COLO829 (cell line): Measurements from ENCODE around the gene PSMA5.
A peak's percentile ranks its signal among the peaks of the same experiment; 100 is the strongest.
"Not testable (repeated sequence)": the region's sequence is repeated elsewhere in the genome, so short reads cannot be mapped to it uniquely, and the experiment has no call there.

Experiments
- DNase-seq: peaks from one replicate; pipeline ENCODE4 v3.0.0; 2012; ENCODE audit warnings: low spot score

PSMA5 gene

GRCh38 chr1:109426281-109427170 is at the start of gene PSMA5:
TSS of gene PSMA5 (minus strand) at chr1:109426448. CDS start at chr1:109426330, 118 bp downstream.
- DNase-seq: peak; percentile 82

DNA sequence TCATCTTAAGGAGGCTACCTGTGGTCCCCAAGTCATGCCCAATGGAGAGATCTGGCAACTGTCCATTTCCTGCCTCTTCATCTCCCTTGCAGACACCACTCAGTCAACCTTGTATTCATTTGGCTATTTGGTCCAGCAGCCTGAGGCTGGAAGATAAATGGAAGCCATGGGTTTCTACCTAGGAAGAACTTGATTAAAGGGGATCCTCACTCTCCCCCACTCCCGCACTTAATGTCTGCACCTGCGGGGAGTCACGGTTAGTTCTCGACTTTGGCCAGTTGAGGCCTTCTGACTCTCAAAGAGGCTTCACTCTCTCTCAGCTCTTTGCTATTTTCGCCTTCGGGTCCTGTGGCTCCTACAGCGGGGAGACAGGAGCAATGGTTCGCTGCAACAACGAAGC is 49.0 kb upstream of the PSMA5 start:
- DNase-seq: no peak

DNA sequence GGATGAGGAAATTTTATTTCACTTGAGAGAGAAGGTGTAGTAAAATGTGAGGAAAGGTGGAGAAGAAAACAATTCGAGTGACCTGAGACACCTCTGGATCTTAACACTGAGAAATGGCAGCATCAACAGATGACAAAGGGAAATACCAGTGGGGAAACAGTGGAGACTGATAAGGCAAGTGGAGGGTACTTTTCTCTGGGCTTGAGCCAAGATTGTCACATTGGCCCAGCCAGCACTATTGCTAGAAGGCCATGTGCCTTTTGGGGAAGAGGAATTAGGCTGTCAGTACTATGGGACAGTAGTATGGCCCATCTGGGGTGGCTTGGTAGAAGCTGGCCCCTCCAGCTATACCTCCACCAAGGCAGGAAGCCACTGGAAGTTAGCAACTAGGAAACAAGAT is 48.4 kb upstream of the PSMA5 start:
- DNase-seq: no peak

GRCh38 chr1:109473284-109474057 is 47.2 kb upstream of the PSMA5 start:
- not testable (repeated sequence) for DNase-seq

- DNase-seq: no peak
Observed at GRCh38 chr1:109472779-109473178, 46.5 kb upstream of the PSMA5 start.

GRCh38 chr1:109470245-109470644 is 44.0 kb upstream of the PSMA5 start:
- DNase-seq: no peak

DNA sequence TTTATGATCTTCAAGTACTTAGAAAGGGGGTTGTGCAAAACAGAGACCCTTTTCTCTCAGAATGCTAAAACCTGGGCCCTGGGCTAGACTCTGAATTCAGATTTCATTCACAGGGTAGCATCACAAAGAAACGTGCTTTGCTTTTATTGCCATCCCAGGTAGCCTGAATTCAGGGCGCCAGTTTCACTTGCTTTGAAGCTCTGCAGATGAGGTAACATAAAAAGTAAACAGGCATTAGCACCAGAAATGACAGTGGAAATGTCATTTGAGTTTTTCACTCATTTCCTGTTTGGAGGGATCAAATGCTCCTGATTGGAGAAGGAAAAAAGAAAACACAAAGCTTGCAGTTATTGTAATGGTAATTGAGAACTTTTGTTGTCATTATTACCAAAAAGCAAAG is 42.7 kb upstream of the PSMA5 start:
- no peak for DNase-seq

- DNase-seq: no peak
Observed at GRCh38 chr1:109468061-109468460, 41.8 kb upstream of the PSMA5 start.

DNA sequence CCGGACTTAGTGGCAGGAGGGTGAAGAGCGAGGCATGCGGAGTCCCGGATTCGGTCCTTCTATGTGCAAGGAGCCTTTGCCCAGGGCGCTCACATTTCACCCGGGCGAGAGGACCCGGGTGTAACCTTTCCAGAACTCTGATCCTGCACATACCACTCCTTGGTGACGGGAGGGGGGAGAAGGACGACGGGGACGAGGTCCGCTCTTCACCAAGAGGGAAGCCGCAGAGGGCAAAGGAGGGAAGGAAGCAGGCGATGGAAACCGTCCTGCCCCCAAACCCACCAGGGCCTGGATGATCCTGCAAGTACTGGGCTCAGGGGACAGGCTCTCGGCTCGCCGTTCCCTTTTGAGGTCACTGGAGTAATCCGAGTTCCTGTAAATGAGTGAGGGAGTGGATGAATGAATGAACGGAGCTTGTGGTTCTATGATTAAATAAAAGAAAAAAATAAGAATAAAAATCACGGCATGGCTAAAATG is 41.1 kb upstream of the PSMA5 start:
- no peak for DNase-seq

- DNase-seq: no peak
Observed at GRCh38 chr1:109466452-109467300, 40.4 kb upstream of the PSMA5 start, which contains the start of gene SYPL2. TSS of gene SYPL2 (plus strand) at chr1:109466546. CDS start at chr1:109466844, 298 bp downstream.

DNA sequence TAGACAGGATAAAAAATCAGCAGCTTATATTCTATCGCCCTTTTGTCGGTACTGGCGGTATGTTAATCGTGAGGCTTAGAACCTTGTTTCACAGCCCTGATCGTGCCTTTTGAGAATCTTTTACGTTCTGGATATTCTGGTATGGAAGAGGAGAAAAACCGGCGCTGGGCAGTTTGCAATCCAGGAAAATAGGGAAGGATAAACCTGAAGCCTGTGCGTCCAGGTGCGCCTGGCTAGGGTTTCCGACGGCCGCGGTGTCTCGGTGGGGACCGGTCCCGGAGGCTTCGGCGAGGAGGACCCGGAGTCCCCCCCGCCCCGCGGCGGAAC is 39.8 kb upstream of the PSMA5 start:
- no peak for DNase-seq

GRCh38 chr1:109457819-109458218 is 31.6 kb upstream of the PSMA5 start:
- DNase-seq: no peak

GRCh38 chr1:109454497-109455133 is 28.4 kb upstream of the PSMA5 start:
- DNase-seq: no peak

DNA sequence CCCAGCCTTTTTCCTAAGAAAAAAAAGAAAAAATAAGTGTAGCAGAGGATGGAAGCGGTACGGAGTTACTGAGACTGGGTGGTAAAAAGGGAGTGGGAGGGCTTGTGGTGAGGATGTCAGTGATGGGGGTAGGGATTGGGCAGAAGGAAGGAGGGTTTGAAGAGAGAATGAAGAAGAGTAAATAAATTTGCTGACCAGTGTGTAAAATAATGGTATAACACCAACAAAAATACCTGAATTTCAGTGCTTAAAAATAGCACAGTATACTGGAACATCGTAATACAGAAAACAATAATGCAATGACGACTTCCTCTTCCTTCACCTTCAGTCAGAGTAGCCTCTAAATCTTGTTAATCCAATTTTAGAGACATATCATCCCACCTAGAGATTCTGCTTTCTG is 21.3 kb upstream of the PSMA5 start:
- DNase-seq: no peak

DNA sequence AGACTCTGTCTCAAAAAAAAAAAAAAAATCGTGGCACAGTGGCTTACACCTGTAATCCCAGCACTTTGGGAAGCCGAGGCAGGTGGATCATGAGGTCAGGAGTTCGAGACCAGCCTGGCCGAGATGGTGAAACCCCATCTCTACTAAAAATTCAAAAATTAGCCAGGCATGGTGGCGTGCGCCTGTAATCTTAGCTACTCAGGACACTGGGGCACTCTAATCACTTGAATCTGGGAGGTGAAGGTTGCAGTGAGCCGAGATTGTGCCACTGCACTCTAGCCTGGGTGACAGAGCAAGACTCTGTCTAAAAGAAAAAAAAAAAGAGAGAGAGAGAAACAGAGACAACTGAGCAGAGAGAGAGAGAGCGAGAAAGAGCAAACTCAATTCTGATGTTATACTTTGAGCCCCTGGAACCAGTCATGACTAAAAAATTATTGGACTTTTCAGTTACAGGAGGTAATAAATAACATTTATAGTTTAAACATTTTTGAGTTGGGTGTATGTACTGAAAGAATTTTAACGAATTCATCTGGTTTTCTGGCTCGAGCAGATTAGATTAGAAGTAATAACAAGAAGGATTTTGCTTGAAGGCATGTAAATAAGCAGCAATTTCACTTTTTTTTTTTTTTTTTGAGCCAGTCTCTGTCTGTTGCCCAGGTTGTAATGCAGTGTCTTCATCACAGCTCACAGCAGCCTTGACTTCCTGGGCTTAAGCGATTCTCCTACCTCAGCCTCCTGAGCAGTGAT is 19.9 kb upstream of the PSMA5 start:
- DNase-seq: not testable (repeated sequence)

DNA sequence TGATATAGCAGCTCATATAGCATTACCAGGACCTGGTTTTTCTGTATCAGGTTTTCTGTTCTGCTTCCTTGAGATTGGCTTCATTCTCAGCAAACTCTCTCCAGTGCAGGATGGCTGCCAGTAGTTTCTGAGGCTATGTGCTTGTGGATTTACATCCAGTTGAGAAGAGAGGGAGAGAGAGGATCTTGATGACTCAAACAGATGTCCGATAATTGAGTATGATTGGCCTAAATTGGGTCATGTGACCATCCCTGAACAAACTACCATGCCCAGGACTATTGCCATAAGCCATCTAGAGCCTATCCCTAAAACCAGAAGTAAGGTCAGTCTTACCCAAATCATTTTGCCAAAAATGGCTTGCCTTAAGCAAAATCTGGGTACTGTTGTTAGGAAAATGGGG is 18.1 kb upstream of the PSMA5 start:
- DNase-seq: no peak

GRCh38 chr1:109443476-109443875 is 17.2 kb upstream of the PSMA5 start:
- no peak for DNase-seq

DNA sequence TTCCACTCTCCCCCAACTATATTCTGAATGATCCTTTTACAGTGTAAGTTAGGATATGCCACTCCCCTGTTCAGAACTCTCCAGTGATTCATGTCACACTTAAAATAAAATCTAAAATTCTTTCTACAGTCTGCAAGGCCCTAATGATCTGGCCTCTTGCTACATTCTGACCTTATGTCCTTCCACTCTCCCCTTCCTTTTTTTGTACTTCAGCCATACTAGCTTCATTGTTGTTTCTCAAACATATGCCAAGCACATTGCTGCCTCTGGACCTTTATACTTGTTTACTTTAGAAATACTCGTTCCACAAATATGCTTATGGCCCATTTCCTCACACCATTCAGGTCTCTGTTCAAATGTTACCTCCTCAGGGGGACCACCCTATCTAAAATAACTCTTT is 14.8 kb upstream of the PSMA5 start:
- DNase-seq: no peak

GRCh38 chr1:109438798-109439297 is 12.6 kb upstream of the PSMA5 start:
- peak; percentile 29 for DNase-seq

DNA sequence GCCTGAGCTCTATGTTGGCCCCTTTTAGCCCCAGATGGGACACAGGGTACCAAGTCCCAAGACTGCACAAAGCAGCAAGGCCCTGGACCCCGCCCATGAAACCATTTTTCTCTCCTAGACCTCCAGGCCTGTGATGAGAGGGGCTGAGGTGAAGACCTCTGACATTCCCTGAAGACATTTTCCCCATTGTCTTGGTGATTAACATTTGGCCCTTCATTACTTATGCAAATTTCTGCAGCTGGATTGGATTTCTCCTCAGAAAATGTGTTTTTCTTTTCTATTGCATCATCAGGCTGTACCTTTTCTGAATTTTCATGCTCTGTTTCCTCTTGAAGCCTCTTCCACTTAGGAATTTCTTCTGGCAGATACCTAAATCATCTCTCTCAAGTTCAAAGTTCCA is 8.2 kb upstream of the PSMA5 start:
- no peak for DNase-seq

DNA sequence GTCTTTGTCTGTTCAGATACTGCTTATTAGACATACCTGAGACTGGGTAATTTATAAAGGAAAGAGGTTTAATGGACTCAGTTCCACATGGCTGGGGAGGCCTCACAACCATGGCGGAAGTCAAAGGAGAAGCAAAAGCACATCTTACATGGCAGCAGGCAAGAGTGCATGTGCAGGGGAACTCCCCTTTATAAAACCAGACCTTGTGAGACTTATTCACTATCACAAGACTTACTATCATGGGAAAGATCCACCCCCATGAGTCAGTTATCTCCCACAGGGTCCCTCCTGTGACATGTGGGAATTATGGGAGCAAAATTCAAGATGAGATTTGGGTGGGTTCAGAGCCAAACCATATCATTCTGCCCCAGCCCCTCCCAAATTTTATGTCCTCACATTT is 7.1 kb upstream of the PSMA5 start:
- no peak for DNase-seq
